Activated CD4-positive, alpha-beta T cell treated with anti-CD3 and anti-CD28 coated beads, Interleukin-2, amount 10 ng/mL, durations not matched to agents 24 days and 14 days (primary cell): ENCODE data around the gene AGTRAP. TPM values are rescaled to one million over a fixed set of nuclear protein-coding genes. Genes with fewer than 3 reads are reported as not detected.

Experiments used
- DNase-seq: peaks from one replicate; pipeline ENCODE4 v3.0.0; 2022
- H3K27ac Mint-ChIP-seq: one replicate; pipeline ENCODE4 v1.8.0; 2022; ENCODE audit warnings: mild to moderate bottlenecking, mixed read lengths
- H3K27me3 Mint-ChIP-seq: one replicate; pipeline ENCODE4 v1.8.0; 2022; ENCODE audit warnings: mixed read lengths
- H3K36me3 Mint-ChIP-seq: one replicate; pipeline ENCODE4 v1.8.0; 2022; ENCODE audit warnings: low read depth, mild to moderate bottlenecking, mixed read lengths
- H3K4me1 Mint-ChIP-seq: one replicate; pipeline ENCODE4 v1.8.0; 2021; ENCODE audit warnings: mixed read lengths
- H3K4me3 Mint-ChIP-seq: one replicate; pipeline ENCODE4 v1.8.0; 2022; ENCODE audit warnings: mild to moderate bottlenecking, moderate library complexity, mixed read lengths
- H3K9me3 Mint-ChIP-seq: one replicate; pipeline ENCODE4 v1.8.0; 2021; ENCODE audit warnings: mixed read lengths
- intact Hi-C: fragments of 100-400 bp; cut with micrococcal nuclease; formaldehyde crosslinking; loops from one replicate; pipeline ENCODE4 v1.15.1; 2023
- total RNA-seq: library from RNA; stranded (reverse); gene quantifications from 2 replicates; pipeline ENCODE4 v1.2.3, GENCODE V29; 2022

Gene AGTRAP
- total RNA-seq = 13.1 and 14.0 TPM in 2 replicates

GRCh38 chr1:11735854-11736745 is at the start of gene AGTRAP:
TSS of gene AGTRAP (plus strand) at chr1:11736136. CDS start at chr1:11736209, 73 bp downstream.
- Mint-ChIP-seq H3K27me3 (no peaks in the 10 kb centered on the region), H3K27ac (peak within 1 kb of the TSS; percentile 93), H3K4me3 (peak within 1 kb of the TSS; percentile 98), H3K9me3 (no peaks in the 10 kb centered on the region), H3K4me1 (peaks cover 54% of the 10 kb centered on the region), H3K36me3 (peaks cover 4% of the 10 kb centered on the region)
- intact Hi-C loops = loop anchor here (2.0 to 10.0 kb wide), 4 partner anchors 71 to 461 kb away; partner anchors contain the start of genes CLCN6, FBXO6 and UBIAD1
- DNase-seq = peak; percentile 96

DNA sequence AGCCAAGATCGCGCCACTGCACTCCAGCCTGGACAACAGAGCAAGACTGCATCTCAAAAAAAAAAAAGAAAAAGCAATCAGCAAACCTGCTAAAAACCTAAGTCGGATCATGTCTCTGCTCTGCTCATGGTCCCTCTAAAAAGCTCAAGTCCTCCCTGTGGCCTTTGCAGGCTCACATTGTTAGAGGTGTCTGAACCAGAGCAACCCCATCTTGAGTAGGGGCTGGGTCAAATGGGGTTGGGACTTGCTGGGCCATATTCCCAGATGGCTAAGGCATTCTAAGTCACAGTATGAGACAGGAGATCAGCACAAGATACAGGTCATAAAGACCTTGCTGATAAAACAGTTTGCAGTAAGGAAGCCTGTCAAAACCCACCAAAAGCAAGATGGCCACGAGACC is 47.4 kb upstream of the AGTRAP start:
- H3K27me3 Mint-ChIP-seq = peaks cover 53% of the 10 kb centered on the region

GRCh38 chr1:11690397-11691301 is 45.3 kb upstream of the AGTRAP start:
- DNase-seq = no peak
- Mint-ChIP-seq H3K4me3 (peak overlapping the region; percentile 55), H3K4me1 (peaks cover 14% of the 10 kb centered on the region), H3K9me3 (no peaks in the 10 kb centered on the region), H3K27me3 (peaks cover 56% of the 10 kb centered on the region), H3K36me3 (peaks cover 1% of the 10 kb centered on the region), H3K27ac (no peak overlapping the region)
- intact Hi-C loops = no loop called here

More for the DNA sequence above, 47.4 kb upstream of the AGTRAP start:
- Mint-ChIP-seq H3K27ac (no peak overlapping the region), H3K4me3 (no peak overlapping the region), H3K36me3 (peaks cover 1% of the 10 kb centered on the region), H3K4me1 (peaks cover 13% of the 10 kb centered on the region), H3K9me3 (no peaks in the 10 kb centered on the region)
- intact Hi-C loops = no loop called here
- no peak for DNase-seq

DNA sequence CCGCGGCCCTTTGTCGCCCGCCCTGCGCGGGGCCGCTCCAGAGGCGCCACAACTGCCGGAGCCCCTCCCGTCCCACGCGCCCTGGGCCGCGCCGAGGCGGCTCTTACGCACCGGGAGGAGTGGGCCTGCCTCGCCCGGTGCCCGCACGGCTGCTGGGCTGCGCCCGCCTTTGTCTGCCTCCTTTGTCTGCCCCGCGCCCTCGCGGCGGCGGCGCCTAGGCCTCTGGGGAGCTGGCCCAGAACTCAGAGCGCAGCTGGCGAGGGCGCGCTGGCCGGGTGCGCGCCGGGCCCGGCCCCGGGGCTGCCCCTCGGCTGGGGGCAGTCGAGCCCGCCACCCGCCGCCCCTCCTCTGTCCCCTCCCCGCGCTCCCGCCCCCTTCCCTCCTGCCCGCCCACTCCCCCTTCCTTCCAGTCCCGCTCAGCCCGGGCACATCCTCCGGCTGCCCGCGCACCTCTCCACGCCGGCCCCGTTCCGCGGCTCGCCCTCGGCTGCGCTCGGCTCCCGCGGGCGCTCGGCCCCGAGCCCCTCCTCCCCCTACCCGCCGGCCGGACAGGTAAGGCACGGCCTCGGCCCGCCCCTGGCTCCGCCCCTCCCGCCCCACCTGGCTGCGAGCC is 44.5 kb upstream of the AGTRAP start, which contains the start of gene DRAXIN:
TSS of gene DRAXIN (plus strand) at position 409 of the 613 bp plus-strand sequence. CDS start 14,549 bp downstream, outside the sequence.
- H3K27me3 Mint-ChIP-seq = peaks cover 56% of the 10 kb centered on the region
- intact Hi-C loops = no loop called here
- no peaks in the 10 kb centered on the region for H3K9me3 Mint-ChIP-seq
- peaks cover 1% of the 10 kb centered on the region for H3K36me3 Mint-ChIP-seq
- DNase-seq = peak; percentile 68
- peaks cover 14% of the 10 kb centered on the region for H3K4me1 Mint-ChIP-seq
- peak within 1 kb of the TSS; percentile 80 for H3K4me3 Mint-ChIP-seq
- H3K27ac Mint-ChIP-seq = no peak within 1 kb of the TSS

DNA sequence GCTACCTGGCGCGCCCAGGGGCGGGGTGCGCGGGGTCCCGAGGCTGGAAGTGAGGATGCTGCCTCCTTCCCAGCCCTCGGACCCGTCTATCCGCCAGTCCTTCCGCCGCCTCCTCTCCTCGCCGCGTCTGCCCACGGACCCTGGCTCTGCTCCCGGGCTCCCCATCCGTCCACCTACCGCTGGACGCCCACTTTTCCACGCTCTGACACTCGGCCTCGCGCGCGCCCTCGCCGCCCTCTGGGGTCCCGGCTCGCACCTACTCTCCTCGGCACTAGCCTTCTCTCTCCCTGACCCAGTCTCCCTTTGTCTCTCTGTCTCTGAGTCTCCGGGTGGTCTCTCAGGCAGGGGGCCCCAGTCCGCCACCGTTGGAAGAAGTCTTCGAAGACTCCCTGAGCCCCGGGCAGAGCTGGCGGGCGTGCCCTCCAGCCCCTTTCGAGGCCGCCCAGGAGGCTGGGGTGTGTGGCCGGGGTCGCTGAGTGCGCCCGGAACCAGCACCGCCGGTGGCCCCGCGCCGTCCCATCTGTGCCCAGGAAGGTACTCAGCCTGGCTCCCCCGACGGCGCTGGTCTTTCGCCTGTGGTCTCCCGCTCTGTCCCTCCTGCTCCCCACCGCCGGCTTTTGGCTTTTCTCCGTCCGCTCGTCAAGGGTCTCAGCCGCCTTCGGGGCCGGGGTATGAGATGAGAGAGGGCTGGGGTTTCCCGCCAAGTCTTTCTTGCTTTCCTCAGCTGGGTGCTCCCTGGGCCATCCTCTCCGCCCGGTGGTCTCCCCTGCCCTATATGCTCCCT is 43.8 kb upstream of the AGTRAP start:
- Mint-ChIP-seq H3K36me3 (peaks cover 1% of the 10 kb centered on the region), H3K27me3 (peaks cover 58% of the 10 kb centered on the region), H3K4me3 (peak overlapping the region; percentile 80), H3K27ac (no peak overlapping the region), H3K9me3 (no peaks in the 10 kb centered on the region), H3K4me1 (peaks cover 14% of the 10 kb centered on the region)
- DNase-seq = no peak
- intact Hi-C loops = no loop called here

- peaks cover 1% of the 10 kb centered on the region for H3K36me3 Mint-ChIP-seq
- peak overlapping the region; percentile 30 for H3K4me3 Mint-ChIP-seq
- intact Hi-C loops = no loop called here
- no peaks in the 10 kb centered on the region for H3K9me3 Mint-ChIP-seq
- peaks cover 17% of the 10 kb centered on the region for H3K4me1 Mint-ChIP-seq
- peak; percentile 70 for DNase-seq
- H3K27me3 Mint-ChIP-seq = peaks cover 53% of the 10 kb centered on the region
- no peak overlapping the region for H3K27ac Mint-ChIP-seq
These were observed 42.8 kb upstream of the AGTRAP start for GRCh38 chr1:11693024-11693590.

DNA sequence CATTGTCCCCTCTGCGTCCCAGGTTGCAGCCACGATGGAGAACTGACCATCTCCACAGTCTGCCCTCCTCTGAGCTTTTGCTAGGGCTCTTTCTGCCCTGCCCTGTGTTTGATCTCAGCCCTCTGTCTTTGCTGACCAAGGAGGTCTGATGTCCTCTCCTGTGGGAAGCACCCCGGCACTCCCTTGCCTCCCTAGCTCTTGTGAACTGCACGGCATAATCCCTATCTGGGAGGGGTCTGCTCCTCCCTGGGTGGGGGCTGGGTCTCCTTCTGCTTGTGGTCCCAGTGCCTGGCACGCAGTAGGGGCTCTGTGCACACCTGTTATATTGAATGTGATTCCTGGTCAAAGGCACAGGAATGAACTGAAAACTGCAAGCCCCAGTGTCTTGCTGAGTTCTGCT is 42.0 kb upstream of the AGTRAP start:
- Mint-ChIP-seq H3K27me3 (peaks cover 46% of the 10 kb centered on the region), H3K36me3 (peaks cover 1% of the 10 kb centered on the region), H3K9me3 (no peaks in the 10 kb centered on the region), H3K4me3 (no peak overlapping the region), H3K4me1 (peaks cover 17% of the 10 kb centered on the region), H3K27ac (no peak overlapping the region)
- DNase-seq = no peak
- intact Hi-C loops = no loop called here

DNA sequence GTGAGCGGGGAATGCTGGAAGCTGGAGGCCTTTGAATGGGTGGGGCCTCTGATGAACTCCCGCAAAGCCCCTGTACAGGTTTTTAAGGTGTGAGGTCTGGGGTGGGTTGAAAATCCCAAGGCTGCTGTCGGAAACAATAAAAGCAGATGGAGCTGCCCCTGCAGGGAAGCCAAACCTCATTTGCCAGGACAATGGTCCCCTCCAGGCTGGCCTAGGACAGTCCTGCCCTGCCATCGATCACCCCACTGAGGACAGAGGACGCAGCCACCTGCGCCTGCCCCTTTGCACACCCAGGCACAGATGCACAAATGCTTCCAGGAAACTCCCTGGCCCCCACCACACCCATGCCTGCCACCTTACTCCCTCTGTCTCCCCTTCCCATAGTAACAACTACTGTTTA is 40.1 kb upstream of the AGTRAP start:
- no peak for DNase-seq
- H3K27ac Mint-ChIP-seq = no peak overlapping the region
- intact Hi-C loops = no loop called here
- H3K36me3 Mint-ChIP-seq = peaks cover 1% of the 10 kb centered on the region
- peaks cover 15% of the 10 kb centered on the region for H3K4me1 Mint-ChIP-seq
- H3K4me3 Mint-ChIP-seq = no peak overlapping the region
- H3K9me3 Mint-ChIP-seq = no peaks in the 10 kb centered on the region
- peaks cover 33% of the 10 kb centered on the region for H3K27me3 Mint-ChIP-seq

GRCh38 chr1:11697188-11697892 is 38.6 kb upstream of the AGTRAP start:
- Mint-ChIP-seq H3K4me1 (peaks cover 12% of the 10 kb centered on the region), H3K4me3 (no peak overlapping the region), H3K9me3 (no peaks in the 10 kb centered on the region), H3K27me3 (peaks cover 31% of the 10 kb centered on the region), H3K36me3 (no peaks in the 10 kb centered on the region), H3K27ac (no peak overlapping the region)
- no peak for DNase-seq
- intact Hi-C loops = no loop called here

DNA sequence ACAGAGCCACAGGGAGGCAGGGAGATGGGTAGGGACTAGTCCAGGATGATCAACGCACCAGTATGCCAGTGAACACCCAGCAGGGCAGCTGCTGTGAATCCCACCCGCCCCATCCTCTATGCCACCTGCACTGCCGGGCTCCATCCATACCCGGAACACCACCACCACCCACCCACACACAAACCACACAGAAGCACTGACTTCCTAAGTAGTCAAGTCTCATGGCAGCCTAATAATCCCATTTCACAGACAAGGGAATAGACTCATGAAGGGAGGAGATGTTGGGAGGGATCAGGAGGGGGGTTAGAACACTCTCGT is 38.1 kb upstream of the AGTRAP start:
- Mint-ChIP-seq H3K27me3 (peaks cover 27% of the 10 kb centered on the region), H3K4me1 (peaks cover 9% of the 10 kb centered on the region), H3K4me3 (no peak overlapping the region), H3K36me3 (no peaks in the 10 kb centered on the region), H3K27ac (no peak overlapping the region), H3K9me3 (no peaks in the 10 kb centered on the region)
- no peak for DNase-seq
- intact Hi-C loops = no loop called here

DNA sequence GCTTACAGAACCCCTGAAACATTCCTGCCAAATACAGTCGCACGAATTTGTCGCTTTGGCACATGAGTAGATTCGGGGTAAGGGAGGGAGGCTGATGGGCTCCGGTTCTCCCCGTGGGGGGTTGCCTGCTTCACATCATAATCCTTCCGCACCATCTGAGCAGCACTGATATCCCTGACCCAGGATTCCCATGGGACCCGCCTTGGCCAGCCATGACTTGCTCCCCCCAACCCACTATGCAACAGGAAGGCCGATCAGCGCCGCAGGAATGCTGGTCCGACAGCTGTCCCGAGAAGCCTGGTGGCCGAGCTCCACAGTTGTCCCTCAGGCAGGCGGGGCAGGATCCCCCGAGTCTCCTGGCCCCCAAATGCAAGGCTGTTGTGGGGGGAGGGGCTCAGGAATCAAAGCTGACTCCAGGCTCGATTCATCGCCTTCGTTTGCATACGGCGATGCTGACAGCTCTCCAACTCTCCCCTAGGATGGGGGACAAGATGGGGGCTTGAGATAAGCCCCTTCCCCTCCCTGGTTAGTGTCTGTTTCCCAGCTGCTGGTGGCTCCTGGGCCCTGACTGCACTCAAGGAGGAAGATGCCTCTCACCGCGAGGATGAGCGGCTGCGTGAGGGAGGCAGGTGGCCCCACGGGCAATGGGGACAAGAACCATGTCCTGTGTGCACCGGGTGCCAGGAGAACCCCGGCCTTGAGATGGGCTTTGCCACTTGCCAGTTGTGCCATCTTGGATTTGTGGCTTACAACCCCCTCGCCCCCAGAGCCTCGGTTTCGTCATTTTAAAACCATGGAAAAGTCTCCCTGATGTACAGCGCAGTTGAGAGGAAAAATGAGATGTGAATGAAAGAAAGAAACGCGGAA is 35.1 kb upstream of the AGTRAP start:
- H3K36me3 Mint-ChIP-seq = no peaks in the 10 kb centered on the region
- H3K4me3 Mint-ChIP-seq = no peak overlapping the region
- peaks cover 14% of the 10 kb centered on the region for H3K27me3 Mint-ChIP-seq
- intact Hi-C loops = no loop called here
- peaks cover 3% of the 10 kb centered on the region for H3K4me1 Mint-ChIP-seq
- H3K9me3 Mint-ChIP-seq = no peaks in the 10 kb centered on the region
- no peak for DNase-seq
- H3K27ac Mint-ChIP-seq = no peak overlapping the region

GRCh38 chr1:11701551-11701961 is 34.4 kb upstream of the AGTRAP start:
- no peak overlapping the region for H3K27ac Mint-ChIP-seq
- peaks cover 13% of the 10 kb centered on the region for H3K27me3 Mint-ChIP-seq
- no peak for DNase-seq
- no peaks in the 10 kb centered on the region for H3K9me3 Mint-ChIP-seq
- H3K4me1 Mint-ChIP-seq = peaks cover 3% of the 10 kb centered on the region
- H3K4me3 Mint-ChIP-seq = no peak overlapping the region
- intact Hi-C loops = no loop called here
- no peaks in the 10 kb centered on the region for H3K36me3 Mint-ChIP-seq
